NT2/D1 (cell line): Measurements from ENCODE around the gene FOXP1.

Experiments
- SUZ12 ChIP-seq: IDR thresholded peaks from 2 replicates; pipeline ENCODE4 v1.6.1; 2011; ENCODE audit not compliant: insufficient read length, insufficient read depth; ENCODE audit errors: extremely low read depth
- YY1 ChIP-seq: IDR thresholded peaks from 2 replicates; pipeline ENCODE4 v1.6.1; 2011; ENCODE audit not compliant: insufficient read length, insufficient read depth
- ZNF274 ChIP-seq: IDR thresholded peaks from 2 replicates; pipeline ENCODE4 v1.6.1; 2011; ENCODE audit warnings: mild to moderate bottlenecking, low read depth, low read length

DNA sequence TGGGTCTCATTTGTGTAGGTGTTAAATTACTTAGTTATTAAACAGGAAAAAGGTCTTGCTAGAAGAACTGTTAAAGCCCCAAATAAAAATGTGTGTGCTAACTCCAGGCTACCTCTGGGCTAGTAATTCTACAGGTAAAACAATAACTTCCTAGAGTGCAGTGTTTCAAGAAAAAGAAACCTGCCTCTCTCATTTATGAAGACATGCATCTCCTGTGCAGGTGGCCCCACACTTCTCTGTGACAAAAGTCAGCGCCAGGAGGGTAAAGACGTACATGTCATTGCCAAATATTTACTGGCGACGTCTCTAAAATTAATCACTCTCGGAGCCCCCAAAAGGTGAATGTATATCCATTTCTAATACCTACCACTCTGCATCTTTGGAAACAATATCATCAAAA is 131.7 kb downstream of the FOXP1 start:
- TF ChIP-seq SUZ12 (no peak), YY1 (no peak), ZNF274 (no peak)
